HG02840 (cell line): ENCODE results near the gene KDM4C.
"Not testable (repeated sequence)": the region's sequence is repeated elsewhere in the genome, so short reads cannot be mapped to it uniquely, and the experiment has no call there.

ENCODE experiments used
- ATAC-seq: cut with Tn5 transposase; IDR thresholded peaks from one replicate; pipeline ENCODE4 v1.9.1; 2021; ENCODE audit warnings: mild to moderate bottlenecking, moderate library complexity, moderate number of reproducible peaks; ENCODE audit not compliant: unreplicated experiment, low FRiP score

Gene KDM4C

GRCh38 chr9:6763244-6763643 lies 5.5 kb downstream of the KDM4C start:
- no peak for ATAC-seq

DNA sequence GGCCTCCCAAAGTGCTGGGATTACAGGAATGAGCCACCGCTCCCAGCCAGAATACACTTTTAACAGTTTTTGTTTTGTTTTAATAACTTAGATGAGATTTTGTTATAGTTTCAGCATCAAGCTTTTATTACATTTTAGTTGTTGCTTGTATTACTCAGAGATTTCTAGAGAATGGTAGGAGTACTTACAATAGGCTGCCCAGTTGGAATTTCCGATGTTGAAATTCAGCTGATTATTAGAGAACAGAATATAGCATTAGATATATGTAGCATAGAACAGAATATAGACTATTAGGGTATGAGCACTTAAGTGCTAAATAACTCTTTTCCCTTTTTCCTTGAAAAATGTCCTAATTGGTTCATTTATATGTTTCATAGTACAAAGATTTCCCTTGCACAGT lies 6.2 kb downstream of the KDM4C start:
- ATAC-seq = no peak

- ATAC-seq = no peak
Observed at GRCh38 chr9:6764523-6764922, 6.8 kb downstream of the KDM4C start.

GRCh38 chr9:6764950-6765349 lies 7.2 kb downstream of the KDM4C start:
- no peak for ATAC-seq

GRCh38 chr9:6765396-6765795 lies 7.6 kb downstream of the KDM4C start:
- no peak for ATAC-seq

DNA sequence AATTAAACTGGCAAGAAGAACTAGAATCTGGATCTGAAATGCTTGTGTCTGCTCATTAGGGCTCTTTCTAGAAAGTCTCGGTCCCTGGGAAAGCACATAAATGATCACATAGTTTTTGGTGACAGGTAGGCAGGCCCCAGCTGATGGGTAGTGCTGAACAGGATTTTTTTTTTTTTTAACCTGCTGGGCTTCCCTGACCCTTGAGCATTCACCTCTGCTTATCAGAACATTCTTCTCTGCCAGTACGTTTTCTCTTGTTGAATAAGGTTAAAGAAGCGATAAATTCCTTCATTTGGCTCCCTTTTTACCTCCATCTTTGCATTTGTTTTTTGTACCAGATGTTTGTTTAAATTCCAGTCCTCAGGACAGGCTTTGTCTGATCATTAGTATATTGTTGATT lies 8.8 kb downstream of the KDM4C start:
- no peak for ATAC-seq

DNA sequence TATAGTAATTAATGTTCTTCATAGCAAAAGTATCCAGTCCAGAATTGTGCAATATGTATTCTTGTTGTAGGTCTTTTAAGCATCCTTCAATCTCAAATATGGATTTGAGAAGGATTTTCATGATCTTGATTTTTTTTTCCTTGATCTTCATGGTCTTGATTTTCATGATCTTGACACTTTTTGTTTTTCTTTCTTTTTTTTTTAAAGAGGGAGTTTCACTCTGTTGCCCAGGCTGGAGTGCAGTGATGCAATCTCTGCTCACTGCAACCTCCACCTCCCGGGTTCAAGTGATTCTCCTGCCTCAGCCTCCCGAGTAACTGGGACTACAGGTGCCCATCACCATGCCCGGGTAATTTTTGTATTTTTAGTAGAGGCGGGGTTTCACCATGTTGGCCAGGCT lies 10.8 kb downstream of the KDM4C start:
- ATAC-seq = not testable (repeated sequence)

DNA sequence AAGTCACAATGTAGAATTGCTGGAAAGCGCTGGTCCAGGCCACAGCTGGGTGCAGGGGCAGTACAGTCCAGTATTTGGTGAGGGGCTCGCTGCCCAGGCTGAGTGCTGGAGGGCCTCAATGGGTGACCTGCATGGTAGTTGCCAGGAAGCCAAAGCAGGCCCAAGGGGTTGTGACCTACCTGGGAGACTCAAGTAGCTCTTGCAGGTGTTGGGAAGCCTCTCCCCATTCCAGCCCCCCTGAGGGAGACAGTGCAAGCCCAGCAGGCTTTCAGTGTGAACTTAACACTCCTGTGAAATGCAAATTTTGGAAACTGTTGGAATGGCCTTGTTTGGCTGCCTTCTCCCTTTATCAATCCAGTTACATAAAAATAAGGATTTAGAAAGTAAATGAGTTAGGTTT lies 13.9 kb downstream of the KDM4C start:
- no peak for ATAC-seq

DNA sequence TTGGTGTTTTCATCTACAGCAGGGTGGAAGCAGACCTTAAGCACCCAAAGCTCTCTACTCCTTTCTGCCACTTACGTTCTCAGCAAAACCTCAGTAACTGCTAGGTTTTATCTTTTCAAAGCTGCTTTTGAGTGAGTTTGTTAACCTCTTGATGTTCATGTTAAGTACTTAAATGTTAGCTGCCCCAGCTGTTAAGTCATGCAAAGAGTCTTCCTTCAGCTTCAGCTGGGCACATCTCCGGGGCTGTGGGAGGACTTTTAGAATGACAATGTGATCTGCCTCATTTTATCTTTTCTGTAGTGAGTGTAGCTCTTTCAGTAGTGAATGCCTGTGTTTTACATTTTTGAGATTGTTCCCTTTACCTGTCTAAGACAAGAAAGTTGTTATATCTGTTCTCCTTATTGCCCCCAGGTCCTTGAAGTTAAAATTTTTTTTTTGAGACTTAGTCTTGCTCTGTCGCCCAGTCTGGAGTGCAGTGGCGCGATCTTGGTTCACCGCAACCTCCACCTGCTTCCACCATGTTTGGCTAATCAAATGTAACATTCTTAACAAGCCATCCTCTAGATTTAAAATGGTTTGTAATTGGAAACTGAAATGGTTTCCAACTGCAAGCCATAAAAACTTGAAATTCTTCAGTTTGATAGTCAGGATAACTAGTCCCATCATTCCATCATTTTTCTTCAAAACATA lies 19.6 kb downstream of the KDM4C start:
- ATAC-seq = no peak

DNA sequence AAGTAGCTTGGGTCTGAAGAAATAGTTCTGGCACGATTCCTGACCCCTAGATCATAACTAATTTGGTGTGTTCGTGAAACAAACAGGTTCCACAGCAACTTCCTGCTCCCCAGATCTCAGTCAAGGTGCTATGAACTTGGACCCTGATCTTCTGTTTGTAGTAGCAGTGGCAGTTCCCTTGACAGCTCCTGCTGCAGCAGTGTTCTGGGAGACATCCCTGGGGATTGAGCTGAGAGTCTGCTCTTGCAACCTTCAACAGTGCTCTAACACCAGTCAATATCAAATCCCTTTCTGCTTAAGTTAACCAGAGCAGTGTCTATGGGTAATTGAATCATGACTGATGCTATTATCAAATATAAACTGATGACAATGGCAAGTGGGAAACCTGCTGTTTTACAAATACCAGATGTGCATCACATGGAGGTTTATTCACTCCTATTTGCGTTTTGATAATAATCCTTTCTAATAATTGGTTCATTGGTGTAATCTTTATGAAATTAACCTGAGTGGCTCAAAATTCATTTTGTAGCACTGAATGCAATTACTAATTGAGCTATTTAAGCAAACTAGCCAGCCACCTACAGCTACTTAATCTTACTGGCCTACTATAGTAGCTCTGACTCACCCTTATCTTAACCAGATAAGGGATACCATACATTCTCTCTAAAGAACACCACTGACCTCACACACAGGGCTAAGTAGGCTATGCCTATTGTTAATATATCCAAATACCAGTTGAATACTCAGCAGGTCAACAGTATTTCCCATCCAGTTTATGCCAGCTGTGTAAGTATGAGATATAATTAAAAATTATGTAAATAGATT lies 21.9 kb downstream of the KDM4C start:
- no peak for ATAC-seq

- ATAC-seq = no peak
Observed at GRCh38 chr9:6780690-6781089, 22.9 kb downstream of the KDM4C start.

DNA sequence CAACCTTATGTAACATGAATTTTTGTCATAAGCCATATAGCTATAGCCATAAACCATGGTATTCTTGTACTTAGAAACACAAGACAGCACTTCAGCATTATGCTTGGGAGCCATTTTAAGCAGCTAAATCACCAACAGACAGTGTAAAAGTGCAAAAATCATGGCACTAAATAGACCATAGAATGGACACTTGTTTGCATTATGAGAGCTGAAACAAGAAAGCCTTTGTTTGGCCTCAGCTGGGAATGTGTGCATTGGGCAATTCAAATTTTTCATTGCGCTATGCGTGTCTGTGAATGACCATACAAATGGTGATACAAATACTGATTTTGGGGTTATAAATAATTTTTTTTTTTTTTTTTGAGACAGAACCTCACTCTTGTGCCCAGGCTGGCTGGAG lies 23.7 kb downstream of the KDM4C start:
- ATAC-seq = no peak

DNA sequence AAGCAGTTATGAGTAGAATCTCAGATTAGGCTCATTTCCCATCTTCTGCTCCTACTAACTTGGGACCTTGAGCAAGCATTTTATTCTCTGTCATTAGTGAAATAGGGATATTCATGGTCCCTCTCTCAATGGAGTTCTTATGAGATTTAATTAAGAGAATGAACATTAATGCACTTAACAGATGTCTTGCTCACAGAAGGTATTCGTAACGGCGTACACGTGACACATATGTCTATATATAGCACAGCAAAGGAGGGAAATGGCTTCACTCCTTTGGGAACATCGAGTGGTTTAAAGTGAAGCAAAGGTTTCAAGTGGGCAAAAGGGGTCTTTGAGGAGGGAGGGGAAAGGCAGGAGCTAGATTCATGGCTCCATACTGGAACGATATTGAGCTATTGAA lies 24.6 kb downstream of the KDM4C start:
- no peak for ATAC-seq

GRCh38 chr9:6782981-6783380 lies 25.2 kb downstream of the KDM4C start:
- ATAC-seq = no peak

DNA sequence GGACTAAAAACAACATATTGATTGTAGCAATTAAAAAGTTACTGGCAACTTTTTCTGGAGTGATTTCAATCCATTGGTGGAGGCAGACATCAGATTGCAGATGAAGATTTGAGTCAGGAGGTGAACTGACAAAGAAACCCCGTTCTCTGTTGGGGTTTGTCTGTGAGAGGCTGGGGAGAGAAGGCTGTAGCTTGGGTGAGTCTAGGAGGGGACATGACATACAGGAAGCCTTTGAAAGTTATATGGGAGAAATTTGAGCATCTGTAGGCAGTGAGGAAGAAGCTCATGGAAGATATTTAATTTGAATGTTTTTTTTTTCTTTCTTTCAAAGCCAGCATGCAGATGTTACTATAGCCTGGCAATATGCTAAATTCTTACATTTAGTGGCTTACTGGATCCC lies 26.0 kb downstream of the KDM4C start:
- ATAC-seq = no peak

DNA sequence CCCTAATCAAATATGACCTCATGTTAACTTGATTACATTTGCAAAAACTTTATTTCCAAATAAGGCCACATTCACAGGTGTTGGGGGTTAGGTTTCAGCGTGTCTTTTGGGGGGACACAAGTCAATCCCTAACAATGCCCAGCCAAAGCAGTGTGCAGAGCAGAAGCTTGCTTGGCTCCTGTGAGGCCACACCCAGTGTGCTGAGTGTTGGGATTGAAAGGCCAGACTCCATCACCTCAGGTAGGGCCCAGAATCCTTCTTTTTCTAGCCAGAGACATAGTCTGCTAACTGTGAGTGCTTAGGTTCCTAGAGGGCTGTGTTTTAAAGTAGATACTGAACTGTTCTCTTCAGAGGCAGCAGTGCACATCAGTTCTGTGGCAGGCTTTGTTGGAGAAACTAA lies 27.9 kb downstream of the KDM4C start:
- no peak for ATAC-seq

DNA sequence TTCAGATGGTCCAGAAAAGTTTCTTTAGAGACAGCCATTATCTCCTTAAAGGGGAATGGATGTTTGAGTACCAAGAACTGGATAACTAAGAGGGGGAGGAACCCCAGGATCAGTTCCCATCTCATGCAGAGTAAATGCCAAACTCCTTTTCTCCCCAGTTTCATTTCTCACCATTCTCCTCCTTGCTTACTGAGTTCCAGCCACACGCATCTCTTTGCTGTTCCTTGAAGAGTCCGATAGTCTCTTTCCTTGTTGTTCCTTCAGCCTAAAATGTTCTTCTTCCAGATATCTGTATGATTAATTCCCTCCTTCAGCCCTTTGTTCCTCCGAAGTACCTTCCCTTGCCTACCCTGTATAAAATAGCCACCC lies 30.0 kb downstream of the KDM4C start:
- no peak for ATAC-seq

- no peak for ATAC-seq
Observed at GRCh38 chr9:6788162-6789016, 30.6 kb downstream of the KDM4C start.

- not testable (repeated sequence) for ATAC-seq
Observed at GRCh38 chr9:6789017-6789338, 31.2 kb downstream of the KDM4C start.

DNA sequence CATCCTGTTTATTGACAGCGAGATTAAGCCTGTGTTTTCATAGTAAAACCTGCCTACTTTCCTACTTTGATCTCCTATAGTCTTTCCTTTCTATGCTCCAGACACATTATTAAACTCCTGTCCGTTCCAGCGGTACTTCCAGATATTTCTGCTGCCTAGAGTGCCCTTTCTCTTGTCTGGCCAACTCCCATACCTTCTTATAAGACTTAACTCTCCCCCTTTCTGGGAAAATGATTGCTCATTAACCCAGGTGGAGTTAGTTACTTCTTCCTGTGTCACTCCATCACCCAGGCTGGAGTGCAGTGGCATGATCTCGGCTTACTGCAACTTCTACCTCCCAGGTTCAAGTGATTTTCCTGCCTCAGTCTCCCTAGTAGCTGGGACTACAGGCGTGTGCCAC lies 33.1 kb downstream of the KDM4C start:
- ATAC-seq = no peak

DNA sequence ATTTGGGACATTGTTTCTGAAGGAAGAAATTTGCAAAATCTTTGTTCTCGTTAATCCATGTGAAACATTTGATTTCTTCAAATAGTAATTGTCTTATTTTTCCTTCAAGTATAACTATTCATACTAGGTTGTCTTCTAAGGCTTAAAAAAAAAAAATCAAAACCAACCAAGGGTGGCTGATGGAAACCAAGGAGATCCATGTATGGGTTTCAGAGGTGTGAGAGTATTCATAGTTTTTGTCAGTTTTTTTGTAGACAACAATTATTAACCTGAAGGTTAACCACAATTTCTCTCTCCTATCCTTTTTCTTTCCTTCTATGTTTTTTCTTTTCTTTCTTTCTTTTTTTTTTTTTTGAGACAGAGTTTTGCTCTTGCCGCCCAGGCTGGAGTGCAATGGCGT lies 35.4 kb downstream of the KDM4C start:
- ATAC-seq = no peak
